SK-N-SH treated with all-trans-retinoic acid at 6 μM for 48 hours (cell line): ENCODE results near the gene CAMK2N2.
A peak's percentile ranks its signal among the peaks of the same experiment; 100 is the strongest.

Experiments
- ATAC-seq: fragments of 200-7000 bp; cut with Tn5 transposase; 3 replicates; pipeline ENCODE4 v1.9.1; 2020; ENCODE audit warnings: mild to moderate bottlenecking, moderate library complexity
- CREB5 ChIP-seq: fragments of 250-450 bp; sonication (Bioruptor Pico); IDR thresholded peaks from 2 replicates; pipeline ENCODE4 v1.5.1; 2020; ENCODE audit warnings: low read depth, mild to moderate bottlenecking, moderate library complexity
- CSDC2 ChIP-seq: fragments of 250-450 bp; sonication (Bioruptor Pico); IDR thresholded peaks from 2 replicates; pipeline ENCODE4 v1.5.0; 2020; ENCODE audit warnings: mild to moderate bottlenecking, moderate library complexity
- CSRNP3 ChIP-seq: fragments of 250-450 bp; sonication (Bioruptor Pico); IDR thresholded peaks from 2 replicates; pipeline ENCODE4 v1.5.1; 2021; ENCODE audit warnings: mild to moderate bottlenecking, moderate library complexity
- GLIS3 ChIP-seq: fragments of 250-450 bp; sonication (Bioruptor Pico); IDR thresholded peaks from 2 replicates; pipeline ENCODE4 v1.5.0; 2020; ENCODE audit warnings: mild to moderate bottlenecking, moderate library complexity
- POU6F1 ChIP-seq: fragments of 250-450 bp; sonication (Bioruptor Pico); IDR thresholded peaks from 2 replicates; pipeline ENCODE4 v1.8.0; 2021; ENCODE audit warnings: low read depth, mild to moderate bottlenecking, moderate library complexity, borderline replicate concordance
- RARB ChIP-seq: fragments of 250-450 bp; sonication (Bioruptor Pico); IDR thresholded peaks from 2 replicates; pipeline ENCODE4 v1.8.0; 2021; ENCODE audit warnings: mild to moderate bottlenecking, moderate library complexity
- SNAI2 ChIP-seq: fragments of 250-450 bp; sonication (Bioruptor Pico); IDR thresholded peaks from 2 replicates; pipeline ENCODE4 v1.5.0; 2020; ENCODE audit warnings: mild to moderate bottlenecking, moderate library complexity
- TCF4 ChIP-seq: fragments of 250-450 bp; sonication (Bioruptor Pico); IDR thresholded peaks from 2 replicates; pipeline ENCODE4 v1.8.0; 2021; ENCODE audit warnings: mild to moderate bottlenecking, moderate library complexity, borderline replicate concordance
- TSHZ2 ChIP-seq: fragments of 250-450 bp; sonication (Bioruptor Pico); IDR thresholded peaks from 2 replicates; pipeline ENCODE4 v1.5.0; 2020; ENCODE audit warnings: mild to moderate bottlenecking, moderate library complexity
- ZC3H10 ChIP-seq: fragments of 250-450 bp; sonication (Bioruptor Pico); IDR thresholded peaks from 2 replicates; pipeline ENCODE4 v1.5.1; 2021; ENCODE audit warnings: mild to moderate bottlenecking, moderate library complexity
- ZFP3 ChIP-seq: fragments of 250-450 bp; sonication (Bioruptor Pico); IDR thresholded peaks from 2 replicates; pipeline ENCODE4 v1.5.0; 2020; ENCODE audit warnings: mild to moderate bottlenecking, moderate library complexity
- ZNF565 ChIP-seq: fragments of 450-650 bp; formaldehyde crosslinking; conservative IDR thresholded peaks from 2 replicates; pipeline ENCODE4 v1.5.0; 2020; ENCODE audit warnings: low read depth, mild to moderate bottlenecking, moderate library complexity
- ZNF8 ChIP-seq: fragments of 450-650 bp; formaldehyde crosslinking; IDR thresholded peaks from 2 replicates; pipeline ENCODE4 v1.5.0; 2020; ENCODE audit warnings: mild to moderate bottlenecking, moderate library complexity

The CAMK2N2 gene

GRCh38 chr3:184305577-184305976, 44.2 kb upstream of the CAMK2N2 start:
- peak; percentile 88 for ATAC-seq

GRCh38 chr3:184300378-184300720, 39.0 kb upstream of the CAMK2N2 start:
- ATAC-seq, result no peak

More at GRCh38 chr3:184305577-184305976, 44.2 kb upstream of the CAMK2N2 start:
- TF ChIP-seq SNAI2 (CRISPR knock-in tag), result no peak
- TF ChIP-seq TSHZ2, result no peak
- TF ChIP-seq ZNF8, result no peak
- no peak for TF ChIP-seq GLIS3 (CRISPR knock-in tag)

GRCh38 chr3:184299488-184300377, 38.4 kb upstream of the CAMK2N2 start:
- peak; percentile 21 for ATAC-seq
- no peak for TF ChIP-seq CSDC2 (CRISPR knock-in tag)
- no peak for TF ChIP-seq ZNF565 (CRISPR knock-in tag)
- no peak for TF ChIP-seq CSRNP3 (CRISPR knock-in tag)
- no peak for TF ChIP-seq ZC3H10 (CRISPR knock-in tag)
- TF ChIP-seq ZNF8, result no peak
- TF ChIP-seq TCF4 (CRISPR knock-in tag), result no peak
- no peak for TF ChIP-seq POU6F1 (CRISPR knock-in tag)
- TF ChIP-seq TSHZ2, result no peak

More at GRCh38 chr3:184300378-184300720, 39.0 kb upstream of the CAMK2N2 start:
- no peak for TF ChIP-seq ZNF8
- no peak for TF ChIP-seq SNAI2 (CRISPR knock-in tag)
- TF ChIP-seq ZFP3 (CRISPR knock-in tag), result no peak
- no peak for TF ChIP-seq TSHZ2
- TF ChIP-seq CREB5, result no peak
- TF ChIP-seq RARB (CRISPR knock-in tag), result no peak
- TF ChIP-seq CSRNP3 (CRISPR knock-in tag), result no peak
- no peak for TF ChIP-seq TCF4 (CRISPR knock-in tag)
- TF ChIP-seq GLIS3 (CRISPR knock-in tag), result no peak
